H1 (cell line): ENCODE results near the gene TRIM7. TPM values are rescaled to one million over a fixed set of nuclear protein-coding genes. Genes with fewer than 3 reads are reported as not detected.

Source experiments
- CTCF ChIA-PET: fragments of 300-600 bp; sonication (Branson Sonifier 250); formaldehyde crosslinking; loops from one replicate; lab custom pipeline; 2021; ENCODE audit not compliant: partially characterized antibody; lab: Charles Lee
- POLR2A ChIA-PET: fragments of 300-600 bp; sonication (Branson Sonifier 250); formaldehyde crosslinking; loops from one replicate; lab custom pipeline; 2021; ENCODE audit warnings: inconsistent platforms; ENCODE audit not compliant: partially characterized antibody; lab: Charles Lee
- DNase-seq, 2 experiments: peaks; one replicate each; pipeline versions ENCODE4 v3.0.0 to v3.0.0-alpha.2; 2010 to 2022; ENCODE audit warnings: low spot score in 2 of 2, low read depth in 1 of 2, mixed read lengths in 1 of 2
- FAIRE-seq: peaks from 2 replicates; lab custom pipeline; 2011; peaks lifted over from hg19 to GRCh38; lab: Jason Lieb, UNC
- H2AFZ ChIP-seq: 2 replicates; pipeline ENCODE4 v1.8.1; 2012; ENCODE audit warnings: low read length, inconsistent platforms
- H2AK5ac ChIP-seq: 2 replicates; pipeline ENCODE4 v1.6.1; 2013; ENCODE audit warnings: low read depth, low read length
- H2BK120ac ChIP-seq: replicated peaks from 2 replicates; pipeline ENCODE3; 2013; ENCODE audit warnings: low read depth, low read length, inconsistent platforms
- H2BK12ac ChIP-seq: 2 replicates; pipeline ENCODE4 v1.6.1; 2013; ENCODE audit warnings: low read depth, low read length
- H2BK15ac ChIP-seq: 2 replicates; pipeline ENCODE4 v1.6.1; 2013; ENCODE audit warnings: low read length
- H2BK20ac ChIP-seq: 2 replicates; pipeline ENCODE4 v1.6.1; 2013; ENCODE audit warnings: low read length
- H2BK5ac ChIP-seq: 2 replicates; pipeline ENCODE4 v1.6.1; 2013; ENCODE audit warnings: low read depth, low read length
- H3K14ac ChIP-seq: 2 replicates; pipeline ENCODE4 v1.6.1; 2013; ENCODE audit warnings: inconsistent platforms; ENCODE audit not compliant: insufficient read length
- H3K18ac ChIP-seq: 2 replicates; pipeline ENCODE4 v1.6.1; 2013; ENCODE audit warnings: low read length; ENCODE audit errors: extremely low read depth
- H3K23ac ChIP-seq: 2 replicates; pipeline ENCODE4 v1.6.1; 2013; ENCODE audit warnings: inconsistent platforms; ENCODE audit not compliant: insufficient read length
- H3K23me2 ChIP-seq: 2 replicates; pipeline ENCODE4 v1.6.1; 2013; ENCODE audit warnings: low read depth, low read length
- H3K27ac ChIP-seq: 2 replicates; pipeline ENCODE4 v1.6.1; 2011; ENCODE audit warnings: low read depth, low read length, inconsistent platforms
- H3K27me3 ChIP-seq, 4 experiments: replicated peaks in 1 of 4; 1 replicate in 1 of 4; 2 replicates in 3 of 4; pipeline versions ENCODE4 v1.6.1 to v1.8.1; 2011 to 2013; ENCODE audit warnings: low read length in 3 of 4, mild to moderate bottlenecking in 3 of 4, inconsistent platforms in 2 of 4, mixed read lengths in 2 of 4, moderate library complexity in 1 of 4; ENCODE audit not compliant: control insufficient read depth in 3 of 4, insufficient read depth in 3 of 4; ENCODE audit errors: extremely low read depth in 1 of 4
- H3K36me3 ChIP-seq, 4 experiments: 2 replicates each; pipeline versions ENCODE4 v1.6.1 to v1.8.1; 2011 to 2013; ENCODE audit warnings: mild to moderate bottlenecking in 4 of 4, low read length in 3 of 4, moderate library complexity in 2 of 4, control low read depth in 1 of 4, inconsistent platforms in 1 of 4; ENCODE audit not compliant: insufficient read depth in 4 of 4, control insufficient read depth in 2 of 4
- H3K4ac ChIP-seq: replicated peaks from 2 replicates; pipeline ENCODE3; 2013; ENCODE audit warnings: low read length, low read depth, mixed read lengths, inconsistent platforms; ENCODE audit not compliant: insufficient read length
- H3K4me1 ChIP-seq, 4 experiments: replicated peaks in 1 of 4; 1 replicate in 1 of 4; 2 replicates in 3 of 4; pipeline versions ENCODE4 v1.6.1 to v1.8.1; 2011 to 2013; ENCODE audit warnings: low read length in 3 of 4, inconsistent platforms in 2 of 4, mixed read lengths in 1 of 4; ENCODE audit not compliant: insufficient read depth in 4 of 4, control insufficient read depth in 3 of 4
- H3K4me2 ChIP-seq, 2 experiments: 2 replicates each; pipeline versions ENCODE4 v1.6.1 to v1.8.1; 2011 to 2013; ENCODE audit warnings: low read depth in 2 of 2, low read length in 2 of 2, control low read depth in 1 of 2, inconsistent platforms in 1 of 2, mild to moderate bottlenecking in 1 of 2; ENCODE audit not compliant: insufficient read depth in 1 of 2
- H3K4me3 ChIP-seq, 4 experiments: fragments of 200-600, 300-600 bp in 1 of 4; sonication (generic), shearing (Covaris generic), sonication (Bioruptor Twin) in 1 of 4; 2 replicates each; pipeline versions ENCODE4 v1.5.1 to v1.8.1; 2011 to 2016; ENCODE audit warnings: low read length in 4 of 4, low read depth in 3 of 4, control low read depth in 2 of 4, inconsistent platforms in 2 of 4, mild to moderate bottlenecking in 2 of 4, mixed read lengths in 1 of 4, moderate library complexity in 1 of 4; ENCODE audit not compliant: insufficient read depth in 2 of 4; ENCODE audit errors: extremely low read depth in 1 of 4
- H3K56ac ChIP-seq: replicated peaks from 2 replicates; pipeline ENCODE3; 2013; ENCODE audit warnings: low read depth, mild to moderate bottlenecking, mixed read lengths, low read length, inconsistent platforms; ENCODE audit not compliant: insufficient read length
- H3K79me1 ChIP-seq: 2 replicates; pipeline ENCODE4 v1.6.1; 2013; ENCODE audit warnings: low read depth, low read length, control low read depth
- H3K79me2 ChIP-seq, 2 experiments: 2 replicates each; pipeline versions ENCODE4 v1.6.1 to v1.8.1; 2012 to 2013; ENCODE audit warnings: low read length in 2 of 2, mild to moderate bottlenecking in 2 of 2, inconsistent platforms in 1 of 2; ENCODE audit not compliant: insufficient read depth in 2 of 2, control insufficient read depth in 1 of 2
- H3K9ac ChIP-seq, 4 experiments: replicated peaks in 1 of 4; 1 replicate in 1 of 4; 2 replicates in 3 of 4; pipeline versions ENCODE4 v1.6.1 to v1.8.1; 2011 to 2013; ENCODE audit warnings: low read depth in 3 of 4, low read length in 3 of 4, control low read depth in 2 of 4, mild to moderate bottlenecking in 2 of 4, moderate library complexity in 2 of 4, inconsistent platforms in 1 of 4; ENCODE audit errors: extremely low read depth in 1 of 4
- H3K9me3 ChIP-seq, 2 experiments: 2 replicates each; pipeline versions ENCODE4 v1.6.1 to v1.8.1; 2012 to 2013; ENCODE audit warnings: mild to moderate bottlenecking in 2 of 2, moderate library complexity in 2 of 2, control low read depth in 1 of 2, inconsistent platforms in 1 of 2, low read depth in 1 of 2, low read length in 1 of 2, mixed read lengths in 1 of 2; ENCODE audit not compliant: insufficient read depth in 2 of 2
- H4K20me1 ChIP-seq, 2 experiments: replicated peaks in 1 of 2; 2 replicates each; pipeline versions ENCODE3 to v1.8.1; 2011 to 2013; ENCODE audit warnings: inconsistent platforms in 2 of 2, low read length in 2 of 2, mild to moderate bottlenecking in 1 of 2; ENCODE audit not compliant: insufficient read depth in 2 of 2, control insufficient read depth in 1 of 2
- H4K5ac ChIP-seq: 2 replicates; pipeline ENCODE4 v1.6.1; 2013; ENCODE audit warnings: low read length, low read depth, mixed read lengths, inconsistent platforms; ENCODE audit not compliant: insufficient read length
- H4K8ac ChIP-seq: 2 replicates; pipeline ENCODE4 v1.8.0; 2013; ENCODE audit warnings: mild to moderate bottlenecking, moderate library complexity, low read length, inconsistent platforms; ENCODE audit not compliant: insufficient read depth; ENCODE audit errors: extremely low read depth
- H4K91ac ChIP-seq: replicated peaks from 2 replicates; pipeline ENCODE3; 2013; ENCODE audit warnings: low read length, mixed read lengths, inconsistent platforms; ENCODE audit not compliant: insufficient read length
- ZNF274 ChIP-seq: IDR thresholded peaks from 2 replicates; pipeline ENCODE4 v1.7.0; 2012; ENCODE audit warnings: low read length, borderline replicate concordance; ENCODE audit errors: extremely low read depth
- WGBS, 2 experiments: shearing (Covaris generic) in 1 of 2; methylation state at CpG; one replicate each; pipeline versions ENCODE4 v1.1.6 to v1.1.7; 2013 to 2015; ENCODE audit warnings: low lambda C conversion rate in 2 of 2, mixed read lengths in 2 of 2, inconsistent platforms in 1 of 2, low coverage in 1 of 2, missing lambda C conversion rate in 1 of 2; ENCODE audit not compliant: insufficient replicate concordance in 2 of 2, insufficient coverage in 1 of 2, insufficient read length in 1 of 2; ENCODE audit errors: extremely low coverage in 1 of 2, missing lambda C conversion rate in 1 of 2; 5-methylcytosine and 5-hydroxymethylcytosine counted together
- polyA plus RNA-seq, 7 experiments: library from polyadenylated mRNA; depleted of rRNA in 3 of 7; stranded (reverse) in 5 of 7; unstranded in 2 of 7; fragments of >200 nt in 5 of 7; fragments of 200-250 nt in 2 of 7; gene quantifications; 1 replicate in 5 of 7; 2 replicates in 1 of 7; 4 replicates in 1 of 7; pipeline versions ENCODE4 v1.2.1 to v1.2.3, GENCODE V29; 2011 to 2013; ENCODE audit warnings: missing spikeins in 2 of 7, mixed read lengths in 2 of 7
- total RNA-seq: library from RNA; stranded (reverse); fragmentation: NEBNext Ultra II Directional; extraction: Animal tissue kit (Norgen Biotek cat#: 25700); gene quantifications from 2 replicates; pipeline ENCODE4 v1.2.1, GENCODE V29; 2021

The TRIM7 gene
- total and polyA plus RNA-seq, 2 of the 8 experiments (the other 6 are each of a cell fraction or from before 2014, with no cell fraction given), result 0.36 to 0.47 TPM

GRCh38 chr5:181166812-181167733, 37.9 kb downstream of the TRIM7 start:
- no peak overlapping the region for H4K91ac ChIP-seq
- H3K23ac ChIP-seq, result no peak overlapping the region
- no peak for TF ChIP-seq ZNF274
- peaks cover 6 to 31% (median 26%) of the 10 kb centered on the region in 4 experiments for H3K27me3 ChIP-seq
- H2BK120ac ChIP-seq, result no peak overlapping the region
- H3K4me1 ChIP-seq, result peaks cover 0 to 3% (median 0%) of the 10 kb centered on the region in 4 experiments; a peak in 3 of 7 replicates
- no peak overlapping the region for H3K14ac ChIP-seq
- no peak overlapping the region for H3K9ac ChIP-seq
- ChIA-PET POLR2A (interaction anchor here (1.8 kb wide), 1 partner anchor 18 kb away, joined by 4 read pairs; no protein-coding TSS in a partner anchor), CTCF (interaction anchor here (1.0 to 2.1 kb wide), 13 partner anchors 7 to 375 kb away, joined by 3 to 26 read pairs (median 4); no protein-coding TSS in a partner anchor)
- H4K20me1 ChIP-seq, result no peaks in the 10 kb centered on the region
- H3K79me1 ChIP-seq, result no peaks in the 10 kb centered on the region
- H3K4ac ChIP-seq, result no peak overlapping the region
- H4K8ac ChIP-seq, result no peak overlapping the region
- DNase-seq, result no peak
- no peak overlapping the region for H2AFZ ChIP-seq
- H3K36me3 ChIP-seq, result no peaks in the 10 kb centered on the region
- no peak overlapping the region for H2BK15ac ChIP-seq
- no peak overlapping the region for H2AK5ac ChIP-seq
- H3K9me3 ChIP-seq, result no peaks in the 10 kb centered on the region
- H2BK5ac ChIP-seq, result no peak overlapping the region
- H2BK20ac ChIP-seq, result no peak overlapping the region
- H3K23me2 ChIP-seq, result peaks cover 18% of the 10 kb centered on the region
- H3K27ac ChIP-seq, result no peak overlapping the region
- H3K4me2 ChIP-seq, result peak overlapping the region in 1 of 2 experiments; percentile 95; a peak in 2 of 4 replicates
- H3K56ac ChIP-seq, result no peak overlapping the region
- peak overlapping the region in 1 of 4 experiments; percentile 40; a peak in 1 of 8 replicates for H3K4me3 ChIP-seq
- no peak overlapping the region for H3K18ac ChIP-seq
- WGBS, 2 experiments, result 87% methylated on average over 6 of the region's 6 CpGs; no CpG with 5 or more reads in 1 of the 2 experiments
- FAIRE-seq, result no peak
- H2BK12ac ChIP-seq, result no peak overlapping the region
- no peak overlapping the region for H4K5ac ChIP-seq
- H3K79me2 ChIP-seq, result no peaks in the 10 kb centered on the region
